Measurements from ENCODE around the gene HIVEP1.

The HIVEP1 gene

GRCh38 chr6:12012558-12013306 is 620 bp downstream of the HIVEP1 start:
- TF ChIP-seq, protein P1, sequence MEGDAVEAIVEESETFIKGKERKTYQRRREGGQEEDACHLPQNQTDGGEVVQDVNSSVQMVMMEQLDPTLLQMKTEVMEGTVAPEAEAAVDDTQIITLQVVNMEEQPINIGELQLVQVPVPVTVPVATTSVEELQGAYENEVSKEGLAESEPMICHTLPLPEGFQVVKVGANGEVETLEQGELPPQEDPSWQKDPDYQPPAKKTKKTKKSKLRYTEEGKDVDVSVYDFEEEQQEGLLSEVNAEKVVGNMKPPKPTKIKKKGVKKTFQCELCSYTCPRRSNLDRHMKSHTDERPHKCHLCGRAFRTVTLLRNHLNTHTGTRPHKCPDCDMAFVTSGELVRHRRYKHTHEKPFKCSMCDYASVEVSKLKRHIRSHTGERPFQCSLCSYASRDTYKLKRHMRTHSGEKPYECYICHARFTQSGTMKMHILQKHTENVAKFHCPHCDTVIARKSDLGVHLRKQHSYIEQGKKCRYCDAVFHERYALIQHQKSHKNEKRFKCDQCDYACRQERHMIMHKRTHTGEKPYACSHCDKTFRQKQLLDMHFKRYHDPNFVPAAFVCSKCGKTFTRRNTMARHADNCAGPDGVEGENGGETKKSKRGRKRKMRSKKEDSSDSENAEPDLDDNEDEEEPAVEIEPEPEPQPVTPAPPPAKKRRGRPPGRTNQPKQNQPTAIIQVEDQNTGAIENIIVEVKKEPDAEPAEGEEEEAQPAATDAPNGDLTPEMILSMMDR (IDR thresholded peaks at IDR 0.05; ENCODE audit: borderline replicate concordance, control extremely low read depth, extremely low read depth, insufficient read depth, missing control alignments): no peak
- in situ Hi-C loops (cut with MboI; ENCODE audit: low sequenced_read_pairs, unreplicated experiment): loop anchor here (10.0 to 25.0 kb wide), 2 partner anchors 52 to 300 kb away; no protein-coding TSS in a partner anchor
- peak; percentile 60 for DNase-seq (ENCODE audit: low spot score)

DNA sequence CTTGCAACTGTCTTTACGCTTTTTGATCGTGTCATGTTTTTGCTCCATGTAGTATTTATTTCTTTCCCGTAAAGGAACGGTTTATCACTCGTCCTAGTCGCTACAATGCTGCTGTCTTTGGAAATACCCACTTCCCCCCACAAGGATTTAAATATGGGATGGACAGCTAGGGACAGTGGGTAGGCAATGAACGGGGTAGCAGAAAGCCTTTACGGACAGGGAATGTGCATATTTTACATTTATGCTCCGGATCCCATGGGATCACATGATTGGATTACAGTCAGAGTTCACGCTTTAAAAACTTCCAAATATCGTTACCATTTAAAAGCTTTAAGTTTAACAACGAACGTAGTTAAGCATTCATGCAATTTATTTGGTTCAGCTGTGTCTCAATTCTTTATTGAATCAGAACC is 1.2 kb downstream of the HIVEP1 start:
- TF ChIP-seq, protein P1 (IDR thresholded peaks at IDR 0.05; ENCODE audit: borderline replicate concordance, control extremely low read depth, extremely low read depth, insufficient read depth, missing control alignments): no peak
- DNase-seq (ENCODE audit: low spot score): no peak
- in situ Hi-C loops (cut with MboI; ENCODE audit: low sequenced_read_pairs, unreplicated experiment): loop anchor here (10.0 to 25.0 kb wide), 2 partner anchors 51 to 301 kb away; no protein-coding TSS in a partner anchor

- DNase-seq (ENCODE audit: low spot score): no peak
- TF ChIP-seq, protein P1 (IDR thresholded peaks at IDR 0.05; ENCODE audit: borderline replicate concordance, control extremely low read depth, extremely low read depth, insufficient read depth, missing control alignments): no peak
- in situ Hi-C loops (cut with MboI; ENCODE audit: low sequenced_read_pairs, unreplicated experiment): loop anchor here (10.0 to 25.0 kb wide), 2 partner anchors 51 to 302 kb away; no protein-coding TSS in a partner anchor
Measured at GRCh38 chr6:12014027-12014872, 2.1 kb downstream of the HIVEP1 start.

DNA sequence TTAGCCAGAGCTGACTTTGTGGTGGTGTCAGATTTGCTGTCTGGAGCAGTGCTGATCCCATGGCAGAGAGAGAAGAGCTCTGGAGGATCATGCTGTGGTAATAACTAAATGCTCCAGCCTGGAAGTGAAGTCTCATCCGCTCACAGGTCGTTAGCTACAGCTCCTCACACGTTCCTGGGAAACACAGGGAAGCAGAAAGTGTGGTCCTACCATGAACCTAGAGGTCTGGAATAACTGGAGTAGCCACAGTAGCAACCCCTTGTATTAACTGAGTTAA is 2.7 kb downstream of the HIVEP1 start:
- TF ChIP-seq, protein P1 (IDR thresholded peaks at IDR 0.05; ENCODE audit: borderline replicate concordance, control extremely low read depth, extremely low read depth, insufficient read depth, missing control alignments): no peak
- in situ Hi-C loops (cut with MboI; ENCODE audit: low sequenced_read_pairs, unreplicated experiment): loop anchor here (10.0 to 25.0 kb wide), 2 partner anchors 50 to 303 kb away; no protein-coding TSS in a partner anchor
- DNase-seq (ENCODE audit: low spot score): no peak

- TF ChIP-seq, protein P1 (IDR thresholded peaks at IDR 0.05; ENCODE audit: borderline replicate concordance, control extremely low read depth, extremely low read depth, insufficient read depth, missing control alignments): no peak
- in situ Hi-C loops (cut with MboI; ENCODE audit: low sequenced_read_pairs, unreplicated experiment): loop anchor here (10.0 to 25.0 kb wide), 2 partner anchors 48 to 305 kb away; no protein-coding TSS in a partner anchor
- no peak for DNase-seq (ENCODE audit: low spot score)
Measured at GRCh38 chr6:12017263-12017662, 5.2 kb downstream of the HIVEP1 start.

DNA sequence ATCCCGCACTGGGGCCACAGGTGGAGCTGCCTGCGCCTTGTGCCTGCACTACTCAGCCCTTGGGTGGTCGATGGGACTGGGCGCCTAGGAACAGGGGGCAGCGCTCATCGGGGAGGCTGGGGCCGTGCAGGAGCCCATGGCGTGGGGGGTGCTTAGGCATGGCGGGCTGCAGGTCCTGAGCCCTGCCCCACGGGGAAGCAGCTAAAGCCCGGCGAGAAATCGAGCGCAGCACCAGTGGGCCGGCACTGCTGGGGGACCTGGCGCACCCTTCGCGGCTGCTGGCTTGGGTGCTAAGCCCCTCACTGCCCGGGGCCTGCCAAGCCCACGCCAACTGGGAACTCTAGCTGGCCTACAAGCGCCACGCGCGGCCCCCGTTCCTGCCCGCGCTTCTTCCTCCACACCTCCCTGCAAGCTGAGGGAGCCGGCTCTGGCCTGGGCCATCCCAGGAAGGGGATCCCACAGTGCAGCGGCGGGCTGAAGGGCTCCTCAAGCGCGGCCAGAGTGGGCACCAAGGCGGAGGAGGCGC is 5.8 kb downstream of the HIVEP1 start:
- TF ChIP-seq, protein P1 (IDR thresholded peaks at IDR 0.05; ENCODE audit: borderline replicate concordance, control extremely low read depth, extremely low read depth, insufficient read depth, missing control alignments): no peak
- in situ Hi-C loops (cut with MboI; ENCODE audit: low sequenced_read_pairs, unreplicated experiment): loop anchor here (10.0 to 25.0 kb wide), 2 partner anchors 47 to 306 kb away; no protein-coding TSS in a partner anchor
- no peak for DNase-seq (ENCODE audit: low spot score)
